WTC11 (cell line): ENCODE measurements around the gene PGS1. TPM values are rescaled to one million over a fixed set of nuclear protein-coding genes. Genes with fewer than 3 reads are reported as not detected.

ENCODE experiments used
- ATF1 ChIP-seq: sonication (generic); formaldehyde crosslinking; IDR thresholded peaks from 2 replicates; pipeline ENCODE4 v1.8.1; 2023; ENCODE audit warnings: mild to moderate bottlenecking, moderate library complexity, missing genetic modification reagents
- ATF2 ChIP-seq: sonication (generic); formaldehyde crosslinking; IDR thresholded peaks from 2 replicates; pipeline ENCODE4 v1.8.1; 2022; ENCODE audit warnings: low read depth, missing genetic modification reagents, borderline replicate concordance
- E2F4 ChIP-seq: sonication (generic); formaldehyde crosslinking; IDR thresholded peaks from 2 replicates; pipeline ENCODE4 v1.8.1; 2022; ENCODE audit warnings: low read depth, mild to moderate bottlenecking, moderate library complexity, missing genetic modification reagents, borderline replicate concordance
- E2F5 ChIP-seq: sonication (generic); formaldehyde crosslinking; IDR thresholded peaks from 2 replicates; pipeline ENCODE4 v1.8.1; 2022; ENCODE audit warnings: mild to moderate bottlenecking, moderate library complexity, missing genetic modification reagents
- ESRRA ChIP-seq: sonication (generic); formaldehyde crosslinking; IDR thresholded peaks from 2 replicates; pipeline ENCODE4 v1.8.1; 2022; ENCODE audit warnings: mild to moderate bottlenecking, missing genetic modification reagents, borderline replicate concordance
- FOXK1 ChIP-seq: sonication (generic); formaldehyde crosslinking; IDR thresholded peaks from 2 replicates; pipeline ENCODE4 v1.8.0; 2022; ENCODE audit warnings: mild to moderate bottlenecking, moderate library complexity, missing genetic modification reagents
- FOXP1 ChIP-seq: sonication (generic); formaldehyde crosslinking; IDR thresholded peaks from 2 replicates; pipeline ENCODE4 v1.8.0; 2022; ENCODE audit warnings: missing genetic modification reagents, mild to moderate bottlenecking, moderate library complexity, borderline replicate concordance
- MLX ChIP-seq: sonication (generic); formaldehyde crosslinking; IDR thresholded peaks from 2 replicates; pipeline ENCODE4 v1.8.1; 2023; ENCODE audit warnings: mild to moderate bottlenecking, missing genetic modification reagents, moderate library complexity
- MYBL2 ChIP-seq: sonication (generic); formaldehyde crosslinking; IDR thresholded peaks from 2 replicates; pipeline ENCODE4 v1.8.1; 2023; ENCODE audit warnings: mild to moderate bottlenecking, moderate library complexity, missing genetic modification reagents
- SP1 ChIP-seq: sonication (generic); formaldehyde crosslinking; conservative IDR thresholded peaks from 2 replicates; pipeline ENCODE4 v1.8.1; 2022; ENCODE audit warnings: missing genetic modification reagents
- TEAD1 ChIP-seq: sonication (generic); formaldehyde crosslinking; IDR thresholded peaks from 2 replicates; pipeline ENCODE4 v1.8.0; 2022; ENCODE audit warnings: mild to moderate bottlenecking, missing genetic modification reagents
- USF2 ChIP-seq: sonication (generic); formaldehyde crosslinking; IDR thresholded peaks from 2 replicates; pipeline ENCODE4 v1.8.1; 2023; ENCODE audit warnings: mild to moderate bottlenecking, missing genetic modification reagents, moderate library complexity
- ZNF532 ChIP-seq: fragments of 250-450 bp; sonication (Bioruptor Pico); IDR thresholded peaks from 2 replicates; pipeline ENCODE4 v1.9.0; 2021; ENCODE audit warnings: mild to moderate bottlenecking, borderline replicate concordance
- ZSCAN18 ChIP-seq: fragments of 250-450 bp; sonication (Bioruptor Pico); IDR thresholded peaks from 2 replicates; pipeline ENCODE4 v2.1.2; 2022; ENCODE audit warnings: mild to moderate bottlenecking, moderate library complexity
- total RNA-seq: library from RNA; stranded (reverse); gene quantifications from 3 replicates; pipeline ENCODE4 v1.2.3, GENCODE V29; 2021

PGS1 gene
- total RNA-seq, 1 experiment from 2014 or later, result 51.4 TPM

GRCh38 chr17:78378225-78379130, at the start of gene PGS1 (continued):
- TF ChIP-seq MLX (CRISPR knock-in tag), result 0 out of 2 replicates have a peak, but pooled peaks have one; percentile 21
- 0 out of 2 replicates have a peak, but pooled peaks have one; percentile 74 for TF ChIP-seq E2F4 (CRISPR knock-in tag)
- TF ChIP-seq FOXP1 (CRISPR knock-in tag), result peak; percentile 55; the same call in 1 of the 2 replicates
- no peak for TF ChIP-seq ZNF532 (CRISPR knock-in tag)
- TF ChIP-seq TEAD1, result 0 out of 2 replicates have a peak, but pooled peaks have one; percentile 63
- peak; percentile 95 for TF ChIP-seq E2F5
- TF ChIP-seq ZSCAN18, result no peak
- peak; percentile 42; the same call in 1 of the 2 replicates for TF ChIP-seq ESRRA (CRISPR knock-in tag)
- TF ChIP-seq FOXK1 (CRISPR knock-in tag), result peak; percentile 91
- TF ChIP-seq MYBL2 (CRISPR knock-in tag), result 0 out of 2 replicates have a peak, but pooled peaks have one; percentile 64
- TF ChIP-seq SP1 (CRISPR knock-in tag), result peak; percentile 74
- no peak for TF ChIP-seq ATF2 (CRISPR knock-in tag)
- TF ChIP-seq ATF1 (CRISPR knock-in tag), result 0 out of 2 replicates have a peak, but pooled peaks have one; percentile 81
- no peak for TF ChIP-seq USF2 (CRISPR knock-in tag)
